ENCODE results near the gene HM13. TPM values are rescaled to one million over a fixed set of nuclear protein-coding genes. Genes with fewer than 3 reads are reported as not detected.
A peak's percentile ranks its signal among the peaks of the same experiment; 100 is the strongest.
"Not testable (repeated sequence)": the region's sequence is repeated elsewhere in the genome, so short reads cannot be mapped to it uniquely, and the experiment has no call there.

HM13 gene
- total RNA-seq, 1 donor from 2014 or later = 150 TPM

DNA sequence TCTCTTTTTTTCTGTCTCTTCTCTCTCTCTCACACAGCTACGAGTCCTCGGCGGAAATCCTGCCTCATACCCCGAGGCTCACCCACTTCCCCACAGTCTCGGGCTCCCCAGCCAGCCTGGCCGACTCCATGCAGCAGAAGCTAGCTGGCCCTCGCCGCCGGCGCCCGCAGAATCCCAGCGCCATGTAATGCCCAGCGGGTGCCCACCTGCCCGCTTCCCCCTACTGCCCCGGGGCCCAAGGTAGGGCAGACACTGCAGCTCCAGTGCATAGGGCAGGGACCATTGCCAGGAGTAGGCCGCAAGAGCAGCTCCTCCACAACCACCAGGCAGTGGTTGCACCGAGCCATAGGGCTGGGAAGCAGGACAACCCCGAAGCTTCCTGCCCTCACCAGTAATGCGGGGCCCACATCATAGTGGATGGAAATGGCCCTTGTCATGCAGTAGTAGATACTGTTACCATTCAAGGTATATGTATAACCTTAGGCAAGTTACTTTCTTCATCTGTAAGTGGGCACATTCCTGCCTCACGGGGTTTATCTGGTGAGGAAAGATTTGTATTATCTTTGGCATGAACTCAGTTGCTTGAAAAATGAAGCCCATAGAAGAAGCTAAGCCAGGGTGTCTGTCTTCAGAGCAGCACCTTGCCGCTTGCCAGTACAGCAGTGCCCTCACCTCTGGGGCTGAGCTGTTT is 53.9 kb downstream of the HM13 start:
- no peak for DNase-seq (ENCODE audit: low read depth)

DNA sequence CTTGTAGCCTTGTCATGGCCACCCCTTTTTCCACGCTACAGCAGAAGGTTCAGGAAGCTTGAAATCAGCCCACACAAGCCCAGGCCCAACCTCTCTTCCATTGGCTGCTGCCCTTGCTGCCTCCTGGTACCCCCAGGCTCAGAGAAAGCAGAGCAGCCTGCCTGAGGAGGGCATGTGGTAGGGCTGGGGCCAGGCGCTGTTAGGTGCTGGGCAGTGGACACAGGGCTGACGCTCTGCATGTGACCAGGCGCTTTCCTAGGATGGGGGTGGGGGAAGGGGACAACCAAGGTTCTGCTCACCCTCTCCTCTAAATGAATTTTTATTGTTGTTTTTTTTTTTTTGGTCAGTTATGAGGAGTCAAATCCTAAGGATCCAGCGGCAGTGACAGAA is 54.5 kb downstream of the HM13 start:
- no peak for DNase-seq (ENCODE audit: low read depth)

DNA sequence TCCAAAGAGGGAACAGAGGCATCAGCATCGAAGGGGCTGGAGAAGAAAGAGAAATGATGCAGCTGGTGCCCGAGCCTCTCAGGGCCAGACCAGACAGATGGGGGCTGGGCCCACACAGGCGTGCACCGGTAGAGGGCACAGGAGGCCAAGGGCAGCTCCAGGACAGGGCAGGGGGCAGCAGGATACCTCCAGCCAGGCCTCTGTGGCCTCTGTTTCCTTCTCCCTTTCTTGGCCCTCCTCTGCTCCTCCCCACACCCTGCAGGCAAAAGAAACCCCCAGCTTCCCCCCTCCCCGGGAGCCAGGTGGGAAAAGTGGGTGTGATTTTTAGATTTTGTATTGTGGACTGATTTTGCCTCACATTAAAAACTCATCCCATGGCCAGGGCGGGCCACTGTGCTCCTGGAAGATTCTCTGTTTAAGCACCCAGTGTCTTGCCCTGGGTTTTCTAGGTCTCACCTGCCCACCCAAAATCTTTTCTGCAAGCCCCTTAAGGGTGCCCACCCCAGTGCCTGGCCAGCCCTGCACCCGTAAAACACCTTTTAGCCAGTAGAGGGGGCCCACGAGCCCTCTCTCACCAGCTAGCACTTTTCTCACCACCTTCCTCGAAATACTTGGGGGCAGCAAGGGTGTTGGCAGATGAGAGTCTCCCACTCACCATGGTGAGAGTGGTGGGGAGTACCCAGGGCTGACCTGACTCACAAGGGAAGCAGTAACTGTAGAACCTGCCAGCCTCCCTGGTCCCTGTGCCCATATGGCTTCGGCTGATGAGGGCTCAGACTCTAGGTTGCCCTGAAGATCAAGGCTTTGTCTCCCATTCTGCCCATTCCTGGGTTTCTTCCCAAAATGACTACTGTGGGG is 55.1 kb downstream of the HM13 start:
- no peak for DNase-seq (ENCODE audit: low read depth)

DNA sequence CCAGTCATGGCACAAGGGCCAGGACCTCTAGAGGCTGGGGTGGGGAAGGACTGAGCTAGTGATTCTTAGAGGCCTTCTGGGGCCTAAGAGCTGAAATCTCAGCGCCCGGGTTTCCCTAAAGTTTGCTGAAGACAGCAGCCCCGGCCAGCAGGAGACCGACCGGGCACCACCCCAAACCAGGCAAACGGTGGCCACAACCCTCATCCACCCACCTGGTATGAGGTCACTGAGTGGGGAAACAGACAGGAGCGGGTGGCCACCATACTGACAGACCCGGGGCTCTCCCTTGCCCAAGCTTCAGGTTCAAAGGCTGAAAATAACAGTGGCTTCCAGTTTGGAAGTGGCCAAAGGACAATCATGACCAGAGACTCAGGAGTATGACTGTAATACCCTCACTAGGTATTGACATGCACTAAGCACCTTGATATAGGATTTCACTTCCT is 55.8 kb downstream of the HM13 start:
- no peak for DNase-seq (ENCODE audit: low read depth)

DNA sequence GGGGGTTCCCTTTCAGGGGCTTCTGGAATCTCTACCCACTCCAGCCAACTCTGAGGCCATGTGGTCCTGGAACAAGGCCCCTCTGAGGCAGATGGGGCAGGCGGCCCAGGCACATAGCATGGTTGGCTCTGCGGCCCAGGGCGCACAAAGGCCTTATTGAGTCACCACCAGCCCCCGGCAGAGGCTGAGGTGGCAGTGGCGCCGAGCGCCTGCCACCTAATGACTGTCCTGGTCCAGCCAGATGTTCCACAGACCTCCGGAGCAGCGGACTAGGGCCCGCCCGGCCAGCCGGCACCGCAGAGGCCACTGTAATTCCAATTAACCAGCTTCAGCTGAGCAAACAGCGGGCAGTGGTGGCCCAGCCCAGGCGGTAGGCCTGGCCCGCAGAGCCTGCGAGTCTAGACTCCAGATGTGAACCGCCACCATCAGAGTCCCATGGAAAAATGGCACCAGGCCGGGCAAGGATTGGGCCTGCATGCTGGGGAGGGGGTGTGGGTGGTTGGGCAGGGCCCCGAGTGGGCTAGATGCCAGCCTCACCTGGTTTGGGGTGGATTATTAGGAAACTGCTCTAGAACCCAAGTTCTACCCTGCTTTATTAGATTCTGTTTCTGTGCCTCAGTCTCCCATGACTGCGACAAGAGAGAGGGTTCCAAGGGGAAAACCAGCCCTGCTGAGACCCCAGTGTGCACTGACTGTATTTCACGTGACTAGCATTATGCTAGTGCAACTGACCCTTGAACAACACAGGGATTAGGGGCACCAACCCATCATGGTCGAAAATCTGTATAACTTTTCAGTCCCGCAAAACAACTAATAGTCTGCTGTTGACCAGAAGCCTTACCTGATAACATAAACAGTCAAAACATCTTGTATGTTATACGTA is 56.7 kb downstream of the HM13 start:
- no peak for DNase-seq (ENCODE audit: low read depth)

DNA sequence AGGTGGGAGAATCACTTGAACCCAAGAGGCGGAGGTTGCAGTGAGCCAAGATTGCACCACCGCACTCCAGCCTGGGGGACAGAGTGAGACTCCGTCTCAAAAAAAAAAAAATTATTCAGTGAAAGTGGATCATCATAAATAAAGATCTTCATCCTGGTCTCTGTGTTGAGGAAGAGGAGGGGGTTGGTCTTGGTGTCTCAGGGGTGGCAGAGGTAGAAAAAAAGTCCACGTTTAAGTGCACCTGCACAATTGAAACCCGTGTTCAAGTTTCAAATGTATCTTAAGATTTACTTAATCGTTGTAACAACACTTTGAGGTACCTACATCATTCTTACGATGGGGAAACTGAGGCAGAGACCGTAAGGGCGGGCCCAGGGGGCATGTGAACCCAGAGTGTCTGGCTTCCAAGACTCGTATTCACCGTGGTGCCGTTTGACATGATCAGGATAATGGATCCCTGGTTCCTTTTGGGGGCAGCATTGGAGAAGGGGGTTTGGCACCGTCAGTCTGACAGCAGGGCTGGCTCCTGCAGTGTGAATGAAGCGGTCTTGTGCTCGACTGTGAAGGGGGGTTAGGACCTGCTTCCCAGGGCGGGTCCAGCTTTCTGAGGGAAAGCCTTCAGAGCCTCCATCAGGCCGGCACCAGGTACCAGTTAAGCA is 57.9 kb downstream of the HM13 start:
- DNase-seq (ENCODE audit: low read depth) = no peak

DNA sequence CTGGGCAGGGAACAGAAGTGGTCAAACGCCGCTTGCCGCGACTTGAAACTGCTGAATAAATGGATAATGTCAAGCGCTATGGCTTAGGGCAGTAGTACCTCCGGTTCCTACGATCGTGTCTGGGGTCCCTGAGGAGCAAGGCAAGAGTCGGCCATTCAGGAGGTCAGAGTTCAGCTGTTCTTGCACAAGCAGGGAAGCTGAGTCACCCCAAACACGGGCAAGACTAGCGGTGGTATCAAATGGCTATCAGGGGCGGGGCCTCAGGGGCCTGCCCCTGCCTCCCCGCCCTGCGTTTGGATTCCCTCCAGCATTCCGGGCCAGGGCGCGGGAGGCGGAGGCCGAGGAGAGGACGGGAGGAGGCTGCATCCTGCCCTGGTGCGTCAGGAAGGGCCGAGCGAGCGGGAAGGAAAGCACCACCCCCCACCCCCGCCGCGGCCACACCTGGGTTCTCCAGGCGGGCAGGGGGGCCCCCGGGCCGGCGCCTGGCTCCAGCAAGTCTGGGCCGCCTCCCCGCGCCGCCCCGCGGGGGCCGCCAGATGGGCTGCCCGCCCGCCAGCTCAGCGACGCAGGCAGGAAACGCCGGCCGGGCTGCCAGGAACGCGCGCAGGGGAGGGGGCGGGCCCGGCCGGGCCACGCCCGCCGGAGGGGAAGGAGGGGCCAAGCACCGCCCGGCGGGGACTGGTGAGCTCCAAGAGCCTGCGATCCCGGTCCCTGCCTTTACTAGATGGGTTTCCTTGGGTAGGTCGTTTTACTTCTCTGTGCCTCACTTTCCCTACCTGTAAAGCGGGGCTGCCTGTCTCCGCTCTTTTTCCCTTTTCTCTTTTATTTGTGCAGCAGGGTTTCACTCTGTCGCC is 58.7 kb downstream of the HM13 start:
- DNase-seq (ENCODE audit: low read depth) = peak; percentile 94

DNA sequence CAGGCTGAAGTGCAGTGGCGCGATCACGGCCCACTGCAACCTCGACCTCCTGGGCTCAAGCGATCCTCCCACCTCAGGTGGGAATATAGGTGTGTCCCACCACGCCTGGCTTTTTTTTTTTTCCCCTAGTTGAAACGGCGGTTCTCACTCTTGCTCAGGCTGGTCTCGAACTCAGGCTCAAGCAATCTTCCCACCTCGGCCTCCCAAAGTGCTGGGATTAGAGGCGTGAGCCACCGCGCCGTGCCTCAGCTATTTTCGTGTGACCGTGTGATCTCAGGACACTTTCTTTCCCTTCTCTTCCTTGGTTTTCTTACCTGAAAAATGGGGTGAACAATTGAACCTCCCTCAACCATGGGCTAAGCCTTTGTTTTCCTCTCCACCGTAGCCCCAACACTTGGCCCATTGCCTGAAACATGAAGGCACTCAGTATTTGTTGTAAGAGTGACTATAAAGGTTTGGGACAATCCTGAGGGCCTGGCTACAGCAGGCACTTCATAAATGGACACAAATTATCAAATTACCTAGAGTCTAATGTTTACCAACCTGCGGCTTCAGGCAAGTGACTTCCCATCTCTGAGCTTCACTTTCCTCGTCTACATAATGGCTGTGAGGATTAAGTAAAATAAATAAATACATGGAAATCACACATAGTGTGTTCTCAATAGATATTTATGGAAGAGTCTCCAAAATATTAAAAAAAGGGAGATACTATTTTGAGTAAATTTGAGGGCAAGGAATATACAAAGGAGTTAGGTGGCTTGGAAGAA is 59.5 kb downstream of the HM13 start:
- no peak for DNase-seq (ENCODE audit: low read depth)

DNA sequence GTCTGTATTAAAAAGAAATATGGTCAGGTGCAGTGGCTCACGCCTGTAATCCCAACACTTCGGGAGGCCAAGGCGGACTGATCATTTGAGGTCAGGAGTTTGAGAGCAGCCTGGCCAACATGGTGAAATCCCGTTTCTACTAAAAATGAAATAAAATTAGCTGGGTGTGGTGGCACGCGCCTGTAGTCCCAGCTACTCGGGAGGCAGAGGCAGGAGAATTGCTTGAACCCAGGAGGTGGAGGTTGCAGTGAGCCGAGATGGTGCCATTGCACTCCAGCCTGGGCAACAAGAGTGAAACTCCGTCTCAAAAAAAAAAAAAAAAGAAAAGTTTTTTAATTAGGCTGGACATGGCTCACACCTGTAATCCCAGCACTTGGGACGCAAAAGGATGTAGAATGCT is 60.7 kb downstream of the HM13 start:
- not testable (repeated sequence) for DNase-seq (ENCODE audit: low read depth)

DNA sequence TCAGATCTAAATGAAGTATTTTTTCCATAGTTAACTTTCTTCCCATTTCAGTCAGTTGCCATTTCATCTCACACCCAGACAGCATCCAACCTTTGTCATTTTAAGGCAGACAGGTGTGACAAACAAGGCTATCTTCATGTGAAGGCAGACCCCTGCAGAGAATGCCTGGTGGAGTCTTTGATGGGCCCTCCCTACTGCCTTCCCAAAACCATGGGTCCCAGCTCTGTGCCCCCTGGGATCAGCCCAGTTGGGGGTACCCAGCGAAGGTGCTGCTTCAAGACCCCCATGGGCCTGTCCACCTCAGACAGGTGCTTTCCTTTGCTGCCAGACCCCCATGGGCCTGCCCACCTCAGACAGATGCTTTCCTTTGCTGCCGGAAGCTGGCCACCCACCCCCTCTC is 62.5 kb downstream of the HM13 start:
- DNase-seq (ENCODE audit: low read depth) = no peak

DNA sequence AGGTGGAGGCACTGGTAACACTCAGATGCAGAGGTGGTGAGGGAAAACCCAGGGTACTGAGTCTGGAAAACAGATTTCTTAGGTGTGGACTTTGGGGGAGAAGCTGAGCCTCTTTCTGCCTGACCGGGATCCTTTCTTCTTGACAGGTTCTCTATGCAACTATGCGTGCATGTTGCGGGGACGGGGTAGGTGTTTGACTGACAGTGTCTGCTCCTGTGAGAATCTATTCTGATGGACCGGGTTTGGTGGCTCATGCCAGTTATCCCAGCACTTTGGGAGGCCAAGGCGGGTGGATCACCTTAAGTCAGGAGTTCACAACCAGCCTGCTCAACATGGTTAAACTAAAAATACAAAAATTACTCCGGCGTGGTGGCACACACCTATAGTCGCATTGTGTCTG is 63.0 kb downstream of the HM13 start:
- no peak for DNase-seq (ENCODE audit: low read depth)

DNA sequence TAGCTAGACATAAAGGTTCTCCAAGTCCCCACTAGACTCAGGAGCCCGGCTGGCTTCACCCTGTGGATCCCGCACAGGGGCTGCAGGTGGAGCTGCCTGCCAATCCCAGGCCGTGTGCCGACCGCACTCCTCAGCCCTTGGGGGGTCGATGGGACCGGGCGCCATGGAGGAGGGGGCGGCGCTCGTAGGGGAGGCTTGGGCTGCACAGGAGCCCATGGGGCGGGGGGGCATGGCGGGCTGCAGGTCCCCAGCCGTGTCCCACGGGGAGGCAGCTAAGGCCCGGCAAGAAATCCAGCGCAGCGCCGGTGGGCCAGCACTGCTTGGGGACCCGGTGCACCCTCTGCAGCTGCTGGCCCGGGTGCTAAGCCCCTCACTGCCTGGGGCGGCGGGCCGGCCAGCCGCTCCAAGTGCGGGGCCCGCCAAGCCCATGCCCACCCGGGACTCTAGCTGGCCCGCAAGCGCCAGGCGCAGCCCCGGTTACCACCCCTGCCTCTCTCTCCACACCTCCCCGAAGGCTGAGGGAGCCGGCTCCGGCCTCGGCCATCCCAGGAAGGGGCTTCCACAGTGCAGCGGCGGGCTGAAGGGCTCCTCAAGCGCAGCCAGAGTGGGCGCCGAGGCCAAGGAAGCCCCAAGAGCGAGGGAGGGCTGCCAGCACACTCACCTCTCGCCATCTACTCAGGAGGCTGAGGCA is 64.4 kb downstream of the HM13 start:
- DNase-seq (ENCODE audit: low read depth) = no peak

DNA sequence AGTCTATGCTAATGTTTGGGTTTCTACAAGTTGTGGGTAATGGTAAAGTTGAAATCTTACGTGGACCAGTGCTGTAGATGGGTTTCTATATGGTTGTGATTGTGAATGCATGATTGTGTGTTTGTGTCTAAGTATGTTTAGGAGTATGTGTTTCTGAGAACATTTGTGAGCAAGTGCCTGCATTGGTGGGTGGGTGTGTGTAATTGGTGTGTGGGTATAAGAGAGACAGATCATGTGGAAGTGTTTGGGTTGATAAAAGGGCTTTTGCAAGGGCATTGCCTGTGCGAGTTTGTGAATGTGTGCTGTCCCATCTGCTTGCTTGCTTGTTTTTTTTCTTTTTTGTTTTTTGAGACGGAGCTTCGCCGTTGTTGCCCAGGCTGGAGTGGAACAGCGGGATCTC is 65.0 kb downstream of the HM13 start:
- no peak for DNase-seq (ENCODE audit: low read depth)

DNA sequence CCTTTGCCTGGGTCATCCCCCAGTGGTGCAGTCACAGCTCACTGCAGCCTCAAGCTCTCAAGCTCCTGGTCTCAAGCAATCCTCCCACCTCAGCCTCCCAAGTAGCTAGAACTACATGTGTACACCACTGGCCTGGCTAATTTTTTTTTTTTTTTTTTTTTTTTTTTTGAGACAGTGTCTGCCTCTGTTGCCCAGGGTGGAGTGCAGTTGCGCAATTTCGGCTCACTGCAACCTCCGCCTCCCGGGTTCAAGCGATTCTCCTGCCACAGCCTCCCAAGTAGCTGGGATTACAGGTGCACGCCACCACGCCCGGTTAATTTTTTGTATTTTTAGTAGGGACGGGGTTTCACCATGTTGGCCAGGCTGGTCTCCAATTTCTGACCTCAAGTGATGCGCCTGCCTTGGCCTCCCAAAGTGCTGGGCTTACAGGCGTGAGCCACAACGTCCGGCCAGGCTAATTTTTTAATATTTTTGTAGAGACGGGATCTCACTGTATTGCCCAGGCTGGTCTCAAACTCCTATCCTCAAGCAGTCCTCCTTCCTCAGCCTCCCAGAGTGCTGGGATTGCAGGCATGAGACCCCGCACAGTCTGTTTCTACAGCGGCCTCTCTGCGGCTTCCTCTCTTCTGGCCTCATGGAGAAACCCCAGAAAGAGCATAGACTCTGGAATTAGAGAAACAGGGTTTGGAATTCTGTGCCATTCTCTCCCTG is 65.9 kb downstream of the HM13 start:
- DNase-seq (ENCODE audit: low read depth) = not testable (repeated sequence)

DNA sequence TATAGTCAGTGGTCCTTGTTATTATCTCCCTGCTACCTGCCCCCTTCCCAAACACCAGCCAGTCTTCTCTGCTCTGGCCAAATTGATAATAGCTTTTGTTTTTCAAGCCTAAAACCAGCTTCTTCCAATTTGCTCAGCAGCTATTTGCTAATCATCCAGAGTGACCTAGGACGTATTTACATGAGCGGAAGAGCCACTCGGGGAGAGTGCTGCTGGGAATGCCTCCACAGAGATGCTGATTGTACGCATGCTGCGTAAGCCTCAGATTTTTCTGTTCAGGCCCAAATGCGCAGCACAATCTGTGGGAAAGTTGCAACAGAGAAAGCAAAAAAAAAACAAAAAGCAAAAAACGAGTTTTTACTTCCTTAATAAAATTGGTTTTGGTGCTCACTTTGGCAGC is 66.5 kb downstream of the HM13 start:
- no peak for DNase-seq (ENCODE audit: low read depth)

DNA sequence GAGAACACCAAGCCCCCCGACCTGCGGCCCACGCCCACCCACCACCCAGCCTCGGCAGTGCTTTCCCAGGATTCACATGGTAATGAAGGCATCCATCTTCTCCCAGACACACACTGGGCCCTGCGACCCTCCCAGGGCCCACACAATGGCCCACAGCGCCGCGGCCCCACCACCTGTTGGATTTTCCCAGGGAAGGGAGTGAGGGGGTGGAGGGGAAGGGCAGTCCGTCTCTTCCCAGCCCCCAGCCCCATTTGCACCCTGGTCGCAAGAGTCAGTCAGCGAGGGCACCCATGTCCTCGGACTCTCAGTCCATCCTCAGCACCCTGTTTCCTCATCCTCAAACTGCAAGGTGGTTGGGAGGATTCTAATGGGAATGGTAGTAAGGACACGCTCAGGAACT is 67.1 kb downstream of the HM13 start:
- DNase-seq (ENCODE audit: low read depth) = no peak

DNA sequence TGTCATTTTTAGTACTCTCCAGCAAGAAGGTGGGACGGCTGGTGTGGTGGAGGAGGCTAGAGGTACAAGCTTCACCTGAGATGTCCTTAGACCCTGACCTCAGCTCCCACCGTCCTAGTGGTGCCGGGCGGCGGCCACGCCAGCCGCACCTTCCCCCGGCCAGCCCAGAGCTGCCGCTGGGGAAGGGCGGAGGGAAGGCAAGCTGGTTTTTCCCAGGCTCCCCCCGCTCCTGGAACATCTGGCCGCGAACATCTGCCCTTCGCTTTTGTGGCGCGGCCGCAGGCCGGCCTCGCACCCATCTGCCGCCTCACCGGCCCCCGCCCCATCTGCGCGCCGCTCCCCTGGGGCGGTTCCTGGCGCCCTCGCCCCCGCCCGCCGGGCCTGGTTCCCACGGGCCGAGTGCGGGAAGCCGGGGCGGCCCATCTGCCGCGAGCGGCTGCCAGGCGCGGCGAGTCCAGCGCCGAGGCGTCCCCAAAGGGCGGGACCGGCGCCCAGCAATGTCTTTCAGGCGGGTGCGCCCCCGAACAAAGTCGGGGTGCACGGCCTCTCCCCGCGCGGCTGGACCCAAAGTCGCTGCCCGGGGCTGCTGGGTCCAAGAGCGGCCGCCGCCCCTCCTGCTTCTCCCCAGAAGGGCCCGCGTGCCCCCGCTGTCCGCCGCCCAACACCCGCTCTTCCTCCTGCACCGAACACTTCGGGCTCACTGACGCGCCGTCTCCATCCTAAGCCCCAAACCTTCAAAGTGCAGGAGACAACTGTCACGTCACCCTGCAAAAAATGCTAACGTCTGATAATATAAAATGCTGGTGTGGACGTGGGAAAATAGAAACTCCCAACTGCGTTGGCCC is 73.5 kb downstream of the HM13 start:
- no peak for DNase-seq (ENCODE audit: low read depth)

DNA sequence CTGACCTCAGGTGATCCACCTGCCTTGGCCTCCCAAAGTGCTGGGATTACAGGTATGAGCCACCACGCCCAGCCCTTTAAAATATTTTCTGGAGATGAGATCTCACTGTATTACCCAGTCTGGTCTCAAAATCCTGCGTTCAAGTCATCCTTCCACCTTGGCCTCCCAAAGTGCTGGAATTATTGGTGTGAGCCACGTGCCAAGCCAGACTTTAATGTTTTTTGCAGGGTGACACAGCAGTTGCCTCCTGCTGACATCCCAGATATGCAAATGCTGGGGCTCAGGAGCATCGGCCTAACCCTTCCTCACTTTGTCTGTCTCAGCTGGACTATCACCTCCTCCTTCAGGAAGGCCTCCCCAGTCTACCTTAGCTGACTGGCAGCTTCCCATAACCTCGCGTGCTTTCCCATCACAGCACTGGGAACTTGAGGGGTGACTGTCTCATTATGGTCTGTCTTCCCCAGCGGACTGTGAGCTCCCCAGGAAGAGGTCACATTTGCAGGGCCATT is 76.5 kb downstream of the HM13 start:
- DNase-seq (ENCODE audit: low read depth) = no peak

All from renal cortical epithelial cell (primary cell).